Uterus (tissue), 2 donors: ENCODE data around the gene HSPA14.

ENCODE experiments used
- CTCF ChIP-seq, 4 experiments: fragments of 200-600 bp in 2 of 4; fragments of 450-650 bp in 2 of 4; sonication (generic) in 2 of 4; IDR thresholded peaks; one replicate each; pipeline ENCODE4 v1.5.1; 2016 to 2019; ENCODE audit warnings: antibody characterized with exemption in 4 of 4, mild to moderate bottlenecking in 2 of 4, moderate library complexity in 1 of 4
- POLR2A ChIP-seq, 2 donors: fragments of 450-650 bp; IDR thresholded peaks; one replicate each; pipeline ENCODE4 v1.6.1; 2016; ENCODE audit warnings: antibody characterized with exemption in 2 of 2, mild to moderate bottlenecking in 1 of 2, moderate library complexity in 1 of 2

GRCh38 chr10:14810969-14811953 lies 26.8 kb upstream of the HSPA14 start:
- no peak for TF ChIP-seq CTCF (IDR thresholded peaks at IDR 0.05)
- TF ChIP-seq POLR2A (IDR thresholded peaks at IDR 0.05) = no peak
